Fibroblast of the aortic adventitia (primary cell): ENCODE measurements around the gene MYH11. TPM values are rescaled to one million over a fixed set of nuclear protein-coding genes. Genes with fewer than 3 reads are reported as not detected.

Experiments used
- DNase-seq: peaks from one replicate; pipeline ENCODE4 v3.0.0-alpha.2; 2010; ENCODE audit warnings: low read depth
- H3K4me3 ChIP-seq: 2 replicates; pipeline ENCODE4 v1.5.1; 2011; ENCODE audit warnings: low read depth, mild to moderate bottlenecking, control low read depth, low read length, moderate library complexity
- CTCF ChIP-seq: IDR thresholded peaks from 2 replicates; pipeline ENCODE4 v1.5.1; 2011; ENCODE audit warnings: mild to moderate bottlenecking, low read length, control low read depth, inconsistent platforms; ENCODE audit not compliant: insufficient read depth
- total RNA-seq: library from RNA; depleted of rRNA; stranded (reverse); fragments of >200 nt; gene quantifications from 2 replicates; pipeline ENCODE4 v1.2.3, GENCODE V29; 2012; ENCODE audit warnings: low replicate concordance

Gene MYH11
- total RNA-seq, 1 donor, result not detected

- H3K4me3 ChIP-seq, result no peak overlapping the region
- no peak for TF ChIP-seq CTCF
- DNase-seq, result no peak
Observed at GRCh38 chr16:15898654-15899053, 41.8 kb upstream of the MYH11 start.

GRCh38 chr16:15897834-15898254, 41.0 kb upstream of the MYH11 start:
- peak; percentile 29 for DNase-seq
- no peak overlapping the region for H3K4me3 ChIP-seq
- TF ChIP-seq CTCF, result no peak

GRCh38 chr16:15897121-15897780, 40.4 kb upstream of the MYH11 start:
- no peak overlapping the region for H3K4me3 ChIP-seq
- TF ChIP-seq CTCF, result no peak
- no peak for DNase-seq

GRCh38 chr16:15894571-15895374, 37.9 kb upstream of the MYH11 start:
- no peak for TF ChIP-seq CTCF
- DNase-seq, result no peak
- H3K4me3 ChIP-seq, result no peak overlapping the region

GRCh38 chr16:15891508-15891907, 34.7 kb upstream of the MYH11 start:
- no peak for TF ChIP-seq CTCF
- no peak overlapping the region for H3K4me3 ChIP-seq
- no peak for DNase-seq

- peak; percentile 29 for TF ChIP-seq CTCF
- H3K4me3 ChIP-seq, result peak within 1 kb of the TSS; percentile 96
- DNase-seq, result peak; percentile 99
Observed at GRCh38 chr16:15888072-15888976, 31.5 kb upstream of the MYH11 start, which contains the start of gene CEP20. Gene CEP20 (minus strand): TSS chr16:15888603. CDS start chr16:15888585, 18 bp downstream.
